ENCODE data around the gene AZI2. TPM values are rescaled to one million over a fixed set of nuclear protein-coding genes. Genes with fewer than 3 reads are reported as not detected.
A peak's percentile ranks its signal among the peaks of the same experiment; 100 is the strongest.

AZI2 gene
- total RNA-seq, 1 donor from 2014 or later, result 43.7 TPM

- H3K27ac Mint-ChIP-seq, result peak overlapping the region; percentile 29
- DNase-seq (ENCODE audit: low spot score), result no peak
- H3K27me3 Mint-ChIP-seq (ENCODE audit: insufficient read depth), result peaks cover 1% of the 10 kb centered on the region
- intact Hi-C loops (cut with micrococcal nuclease), result loop anchor here (1.0 to 5.0 kb wide), 4 partner anchors 276 to 846 kb away; partner anchors contain the start of gene SLC4A7
- peaks cover 23% of the 10 kb centered on the region for H3K36me3 Mint-ChIP-seq (ENCODE audit: low read depth)
- H3K4me1 Mint-ChIP-seq (ENCODE audit: low read depth), result peaks cover 44% of the 10 kb centered on the region
- no peaks in the 10 kb centered on the region for H3K9me3 Mint-ChIP-seq
- no peak overlapping the region for H3K4me3 Mint-ChIP-seq
Measured at GRCh38 chr3:28328188-28329151, 20.2 kb downstream of the AZI2 start.

- Mint-ChIP-seq H3K9me3 (no peaks in the 10 kb centered on the region), H3K27me3 (ENCODE audit: insufficient read depth) (peaks cover 1% of the 10 kb centered on the region), H3K36me3 (ENCODE audit: low read depth) (peaks cover 26% of the 10 kb centered on the region), H3K4me3 (no peak overlapping the region), H3K4me1 (ENCODE audit: low read depth) (peaks cover 54% of the 10 kb centered on the region), H3K27ac (peak overlapping the region; percentile 78)
- peak; percentile 56 for DNase-seq (ENCODE audit: low spot score)
- intact Hi-C loops (cut with micrococcal nuclease), result loop anchor here (1.0 to 5.0 kb wide), 12 partner anchors 9 to 844 kb away; partner anchors contain the start of genes AZI2, CMC1, SLC4A7 and ZCWPW2
Measured at GRCh38 chr3:28326458-28326926, 22.1 kb downstream of the AZI2 start.

- Mint-ChIP-seq H3K27ac (no peak overlapping the region), H3K27me3 (ENCODE audit: insufficient read depth) (no peaks in the 10 kb centered on the region), H3K4me3 (no peak overlapping the region), H3K9me3 (no peaks in the 10 kb centered on the region), H3K4me1 (ENCODE audit: low read depth) (peaks cover 58% of the 10 kb centered on the region), H3K36me3 (ENCODE audit: low read depth) (peaks cover 36% of the 10 kb centered on the region)
- DNase-seq (ENCODE audit: low spot score), result no peak
- intact Hi-C loops (cut with micrococcal nuclease), result loop anchor here (5.0 kb wide), 1 partner anchor 150 kb away; no protein-coding TSS in a partner anchor
Measured at GRCh38 chr3:28322464-28322863, 26.2 kb downstream of the AZI2 start.

- Mint-ChIP-seq H3K36me3 (ENCODE audit: low read depth) (peaks cover 36% of the 10 kb centered on the region), H3K27ac (peak overlapping the region; percentile 1), H3K4me3 (no peak overlapping the region), H3K4me1 (ENCODE audit: low read depth) (peaks cover 45% of the 10 kb centered on the region), H3K9me3 (no peaks in the 10 kb centered on the region), H3K27me3 (ENCODE audit: insufficient read depth) (no peaks in the 10 kb centered on the region)
- no peak for DNase-seq (ENCODE audit: low spot score)
- intact Hi-C loops (cut with micrococcal nuclease), result loop anchor here (5.0 kb wide), 1 partner anchor 149 kb away; no protein-coding TSS in a partner anchor
Measured at GRCh38 chr3:28320981-28321380, 27.6 kb downstream of the AZI2 start.

GRCh38 chr3:28317438-28318022 lies 31.1 kb downstream of the AZI2 start:
- Mint-ChIP-seq H3K27me3 (ENCODE audit: insufficient read depth) (no peaks in the 10 kb centered on the region), H3K4me3 (no peak overlapping the region), H3K27ac (no peak overlapping the region), H3K4me1 (ENCODE audit: low read depth) (peaks cover 28% of the 10 kb centered on the region), H3K9me3 (no peaks in the 10 kb centered on the region), H3K36me3 (ENCODE audit: low read depth) (peaks cover 21% of the 10 kb centered on the region)
- intact Hi-C loops (cut with micrococcal nuclease), result loop anchor here (1.0 kb wide), 1 partner anchor 9 kb away; no protein-coding TSS in a partner anchor
- peak; percentile 31 for DNase-seq (ENCODE audit: low spot score)

GRCh38 chr3:28316226-28316625 lies 32.4 kb downstream of the AZI2 start:
- Mint-ChIP-seq H3K9me3 (no peaks in the 10 kb centered on the region), H3K36me3 (ENCODE audit: low read depth) (peaks cover 15% of the 10 kb centered on the region)
- intact Hi-C loops (cut with micrococcal nuclease), result no loop called here

GRCh38 chr3:28315711-28316110 lies 32.9 kb downstream of the AZI2 start:
- H3K27ac Mint-ChIP-seq, result no peak overlapping the region
- peaks cover 13% of the 10 kb centered on the region for H3K4me1 Mint-ChIP-seq (ENCODE audit: low read depth)
- DNase-seq (ENCODE audit: low spot score), result no peak
- intact Hi-C loops (cut with micrococcal nuclease), result no loop called here
- H3K27me3 Mint-ChIP-seq (ENCODE audit: insufficient read depth), result no peaks in the 10 kb centered on the region
- H3K4me3 Mint-ChIP-seq, result no peak overlapping the region
- peaks cover 11% of the 10 kb centered on the region for H3K36me3 Mint-ChIP-seq (ENCODE audit: low read depth)
- H3K9me3 Mint-ChIP-seq, result no peaks in the 10 kb centered on the region

More at GRCh38 chr3:28316226-28316625, 32.4 kb downstream of the AZI2 start:
- Mint-ChIP-seq H3K4me3 (no peak overlapping the region), H3K27me3 (ENCODE audit: insufficient read depth) (no peaks in the 10 kb centered on the region), H3K27ac (no peak overlapping the region), H3K4me1 (ENCODE audit: low read depth) (peaks cover 18% of the 10 kb centered on the region)
- no peak for DNase-seq (ENCODE audit: low spot score)

- H3K36me3 Mint-ChIP-seq (ENCODE audit: low read depth), result peaks cover 2% of the 10 kb centered on the region
- intact Hi-C loops (cut with micrococcal nuclease), result no loop called here
- H3K27ac Mint-ChIP-seq, result no peak overlapping the region
- H3K4me3 Mint-ChIP-seq, result no peak overlapping the region
- H3K27me3 Mint-ChIP-seq (ENCODE audit: insufficient read depth), result no peaks in the 10 kb centered on the region
- H3K9me3 Mint-ChIP-seq, result no peaks in the 10 kb centered on the region
- DNase-seq (ENCODE audit: low spot score), result no peak
- no peaks in the 10 kb centered on the region for H3K4me1 Mint-ChIP-seq (ENCODE audit: low read depth)
Measured at GRCh38 chr3:28308196-28308595, 40.4 kb downstream of the AZI2 start.

GRCh38 chr3:28301688-28302087 lies 46.9 kb downstream of the AZI2 start:
- H3K27me3 Mint-ChIP-seq (ENCODE audit: insufficient read depth), result no peaks in the 10 kb centered on the region
- no peak overlapping the region for H3K4me3 Mint-ChIP-seq
- intact Hi-C loops (cut with micrococcal nuclease), result no loop called here
- no peak overlapping the region for H3K27ac Mint-ChIP-seq
- H3K36me3 Mint-ChIP-seq (ENCODE audit: low read depth), result peaks cover 5% of the 10 kb centered on the region
- no peaks in the 10 kb centered on the region for H3K9me3 Mint-ChIP-seq
- no peaks in the 10 kb centered on the region for H3K4me1 Mint-ChIP-seq (ENCODE audit: low read depth)
- no peak for DNase-seq (ENCODE audit: low spot score)

- peaks cover 4% of the 10 kb centered on the region for H3K36me3 Mint-ChIP-seq (ENCODE audit: low read depth)
- H3K27ac Mint-ChIP-seq, result no peak overlapping the region
- no peaks in the 10 kb centered on the region for H3K27me3 Mint-ChIP-seq (ENCODE audit: insufficient read depth)
- DNase-seq (ENCODE audit: low spot score), result no peak
- H3K9me3 Mint-ChIP-seq, result no peaks in the 10 kb centered on the region
- intact Hi-C loops (cut with micrococcal nuclease), result no loop called here
- H3K4me3 Mint-ChIP-seq, result no peak overlapping the region
- H3K4me1 Mint-ChIP-seq (ENCODE audit: low read depth), result peaks cover 7% of the 10 kb centered on the region
Measured at GRCh38 chr3:28300345-28300962, 48.2 kb downstream of the AZI2 start.

GRCh38 chr3:28299705-28300104 lies 48.9 kb downstream of the AZI2 start:
- Mint-ChIP-seq H3K36me3 (ENCODE audit: low read depth) (peaks cover 4% of the 10 kb centered on the region), H3K27ac (no peak overlapping the region), H3K9me3 (no peaks in the 10 kb centered on the region), H3K4me3 (no peak overlapping the region), H3K4me1 (ENCODE audit: low read depth) (peaks cover 13% of the 10 kb centered on the region), H3K27me3 (ENCODE audit: insufficient read depth) (no peaks in the 10 kb centered on the region)
- intact Hi-C loops (cut with micrococcal nuclease), result no loop called here
- DNase-seq (ENCODE audit: low spot score), result no peak

GRCh38 chr3:28295898-28296490 lies 52.6 kb downstream of the AZI2 start:
- H3K4me3 Mint-ChIP-seq, result no peak overlapping the region
- no peak for DNase-seq (ENCODE audit: low spot score)
- H3K36me3 Mint-ChIP-seq (ENCODE audit: low read depth), result peaks cover 11% of the 10 kb centered on the region

More at GRCh38 chr3:28295898-28296490, 52.6 kb downstream of the AZI2 start:
- H3K27me3 Mint-ChIP-seq (ENCODE audit: insufficient read depth), result no peaks in the 10 kb centered on the region
- intact Hi-C loops (cut with micrococcal nuclease), result no loop called here
- H3K9me3 Mint-ChIP-seq, result no peaks in the 10 kb centered on the region
- no peak overlapping the region for H3K27ac Mint-ChIP-seq
- H3K4me1 Mint-ChIP-seq (ENCODE audit: low read depth), result peaks cover 26% of the 10 kb centered on the region

All from activated T-helper 1 cell treated with anti-CD3 and anti-CD28 coated beads, Interleukin-12 subunit alpha, Interleukin-12 subunit beta, Interleukin-2, Interleukin-4 antibody, amounts not matched to agents 30 ng/mL and 10 ng/mL and 1 ng/mL, durations not matched to agents 14 hours and 24 hours and 36 hours (primary cell).